GM21367 (cell line): ENCODE measurements around the gene MYPN.
"Not testable (repeated sequence)": the region's sequence is repeated elsewhere in the genome, so short reads cannot be mapped to it uniquely, and the experiment has no call there.

Experiments
- ATAC-seq: cut with Tn5 transposase; IDR thresholded peaks from one replicate; pipeline ENCODE4 v1.9.1; 2021; ENCODE audit not compliant: unreplicated experiment

The MYPN gene

DNA sequence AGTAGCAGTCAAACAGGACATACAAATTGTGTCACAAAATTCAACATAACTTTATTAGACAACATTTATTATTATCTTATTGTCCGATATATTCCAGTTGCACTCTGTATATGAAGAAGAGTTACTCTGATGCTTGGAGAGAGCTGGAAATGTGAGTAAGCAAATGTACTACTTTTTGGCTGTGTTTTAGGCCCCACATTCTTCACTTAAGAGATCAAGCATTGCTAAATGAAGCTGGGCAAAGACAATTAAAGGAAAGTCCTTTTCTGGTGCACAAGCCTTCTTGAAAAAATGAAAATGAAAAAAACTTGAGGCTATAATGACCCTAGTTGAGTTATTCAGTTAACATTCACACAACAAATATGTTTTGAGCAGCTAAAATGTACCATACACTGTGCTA is 26.1 kb downstream of the MYPN start:
- ATAC-seq: no peak

DNA sequence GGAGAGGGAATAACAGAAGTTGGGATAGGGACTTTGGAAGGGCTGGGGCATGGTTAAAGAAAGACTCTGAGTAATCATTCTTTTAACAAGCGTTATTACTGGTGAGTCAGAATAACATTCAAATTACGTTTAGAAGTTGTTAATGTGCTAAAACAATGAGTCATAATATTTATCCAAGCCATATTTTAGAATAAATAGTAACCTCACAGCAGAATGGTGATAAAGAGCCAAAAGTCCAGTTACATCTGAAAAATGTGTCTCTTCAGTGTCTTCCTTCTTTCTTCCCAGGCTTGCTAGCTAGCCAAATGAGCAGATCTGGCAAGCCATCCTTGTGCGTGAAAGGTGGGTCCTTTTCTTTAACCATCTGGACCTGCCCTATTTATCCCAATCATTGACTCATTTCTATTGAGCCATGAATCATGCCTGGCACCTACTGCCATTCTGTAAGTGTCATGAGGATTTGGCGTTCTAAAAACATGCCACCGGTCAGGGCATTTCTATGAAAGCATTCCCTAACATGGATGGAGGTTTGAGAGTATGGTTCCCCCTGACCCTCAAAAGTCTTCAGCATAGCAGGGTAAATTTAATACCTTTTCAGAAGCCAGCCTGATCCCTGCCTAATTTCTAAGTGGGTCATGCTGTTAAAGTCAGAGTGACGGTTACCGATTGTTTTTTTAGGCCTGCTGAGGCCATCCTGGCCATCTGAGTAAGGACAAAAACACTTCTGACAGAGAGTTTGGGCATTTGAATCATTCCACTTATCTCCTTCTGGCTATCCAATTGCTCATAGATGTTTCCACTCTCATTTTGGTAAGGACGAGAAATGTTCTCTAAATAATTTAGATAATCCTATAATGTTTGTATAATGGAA is 26.9 kb downstream of the MYPN start:
- ATAC-seq: no peak

DNA sequence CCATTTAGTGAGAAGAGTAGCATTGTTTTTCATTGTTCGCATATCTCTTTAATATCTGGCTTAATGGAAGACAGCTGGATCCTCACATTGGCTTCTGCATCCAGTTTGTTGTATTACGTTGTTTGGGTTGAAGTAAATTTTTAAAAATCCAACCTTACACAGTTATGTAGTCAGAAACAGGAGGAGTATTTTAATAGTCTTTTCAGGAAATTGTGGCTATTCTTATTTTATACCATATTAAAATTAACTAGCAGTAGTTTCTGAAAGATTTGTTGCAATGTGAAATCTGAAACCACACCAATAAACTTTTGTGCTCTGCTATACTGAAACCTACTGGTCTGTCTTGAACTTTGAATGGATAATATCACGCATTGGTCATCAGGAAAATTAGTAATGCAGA is 27.9 kb downstream of the MYPN start:
- ATAC-seq: no peak

DNA sequence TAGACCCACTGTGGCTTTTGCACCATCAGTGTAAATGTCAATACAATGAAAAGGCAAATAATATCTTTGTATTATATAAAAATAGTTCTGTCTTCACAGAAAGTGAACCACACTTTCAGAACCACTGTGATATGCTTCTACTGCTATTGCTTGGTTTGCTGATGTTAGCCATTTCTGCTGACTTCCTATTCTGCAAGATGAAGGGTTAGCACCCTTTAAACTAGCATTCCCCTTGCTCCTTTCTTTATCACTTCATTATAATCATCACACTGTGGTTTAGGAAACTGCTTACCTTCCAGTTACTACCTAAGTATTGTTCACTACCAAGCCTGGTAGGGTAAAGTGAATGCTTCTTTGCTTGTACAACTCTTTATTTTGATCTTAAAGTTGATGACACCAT is 29.2 kb downstream of the MYPN start:
- ATAC-seq: no peak

DNA sequence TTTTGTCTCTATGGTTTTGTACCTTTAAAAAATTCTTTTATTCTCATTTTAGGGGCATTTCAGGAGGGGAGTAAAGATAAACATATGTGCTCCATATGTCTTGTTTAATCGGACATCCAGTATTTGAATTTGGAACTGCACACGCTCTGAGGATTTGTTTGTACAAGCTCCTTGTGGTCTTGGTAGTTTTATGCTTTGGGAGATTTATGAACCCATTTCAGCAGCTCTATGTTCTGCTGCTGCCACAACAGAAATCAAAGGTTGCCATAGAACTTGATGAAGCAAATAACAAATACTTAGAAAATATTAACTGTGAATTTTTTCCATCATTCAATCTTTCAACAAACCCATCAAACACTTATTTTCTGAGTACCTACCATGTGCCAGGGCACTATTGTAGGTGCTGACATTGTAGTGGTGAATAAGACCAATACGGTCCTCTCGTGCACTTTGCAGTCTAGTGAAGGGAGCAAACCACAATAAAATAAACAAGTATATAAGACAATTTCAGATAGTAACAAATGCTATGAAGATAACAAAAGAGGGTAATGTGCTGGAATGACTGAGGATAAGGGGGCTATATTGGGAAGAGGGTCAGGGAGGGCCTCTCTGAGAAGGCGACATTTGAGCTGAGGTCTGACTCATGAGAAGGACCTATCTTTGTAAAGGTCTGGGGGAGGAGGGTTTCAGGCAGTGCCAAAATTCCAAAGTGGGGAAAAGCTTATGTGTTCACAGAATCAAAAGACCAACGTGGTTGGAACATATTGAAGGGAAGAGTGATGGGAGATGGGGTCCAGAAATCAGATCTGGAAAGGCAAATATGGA is 30.4 kb downstream of the MYPN start:
- ATAC-seq: no peak

DNA sequence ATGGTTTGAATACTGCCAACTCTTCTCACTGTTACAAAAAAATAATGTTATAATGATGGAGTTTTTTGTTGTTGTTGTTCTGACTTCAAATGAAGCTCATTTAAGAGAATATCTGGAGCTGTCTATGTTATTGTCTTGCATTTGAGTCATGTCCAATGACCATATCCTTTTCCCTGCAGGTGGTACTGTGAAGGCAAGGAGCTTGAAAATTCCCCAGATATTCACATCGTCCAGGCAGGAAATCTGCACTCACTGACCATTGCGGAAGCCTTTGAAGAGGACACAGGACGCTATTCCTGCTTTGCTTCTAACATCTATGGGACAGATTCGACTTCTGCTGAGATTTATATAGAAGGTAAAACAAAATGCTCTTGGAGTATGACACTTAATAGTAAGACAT is 33.5 kb downstream of the MYPN start:
- ATAC-seq: no peak

DNA sequence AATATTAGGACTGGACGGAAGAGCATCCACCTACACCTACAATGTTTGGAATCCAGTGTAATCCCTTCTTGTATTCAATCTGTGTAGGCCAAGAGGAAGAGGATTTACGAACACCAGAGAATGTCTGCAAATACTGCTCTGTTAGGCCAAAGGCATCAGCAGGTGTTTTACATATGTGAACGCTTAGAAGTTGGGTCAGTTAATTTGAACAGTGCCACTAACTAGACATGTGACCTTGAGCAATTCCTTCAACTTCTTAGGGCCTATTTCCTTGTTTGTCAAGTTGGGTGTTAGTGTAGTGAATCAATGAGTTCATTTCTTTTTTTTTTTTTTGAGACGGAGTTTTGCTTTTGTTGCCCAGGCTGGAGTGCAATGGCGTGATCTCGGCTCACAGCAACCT is 35.4 kb downstream of the MYPN start:
- ATAC-seq: no peak

DNA sequence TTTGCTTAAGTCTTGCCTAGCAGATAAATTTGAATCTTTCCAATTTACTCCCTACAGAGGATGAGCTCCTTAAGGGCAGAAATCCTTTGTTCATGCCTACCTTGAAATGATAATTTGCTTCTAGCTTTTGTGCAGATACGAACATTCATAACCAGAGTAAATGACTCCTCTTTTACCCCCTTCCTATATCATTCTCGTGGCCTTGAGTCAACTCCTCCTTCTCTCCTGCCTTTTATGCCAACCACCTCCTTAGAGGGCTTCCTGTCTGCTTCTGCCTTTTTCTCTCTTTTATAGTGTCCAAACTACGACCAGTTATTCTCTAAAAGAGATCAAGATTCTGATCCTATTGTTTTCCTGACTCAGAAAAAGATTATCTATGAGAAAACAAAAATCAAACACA is 36.4 kb downstream of the MYPN start:
- no peak for ATAC-seq

DNA sequence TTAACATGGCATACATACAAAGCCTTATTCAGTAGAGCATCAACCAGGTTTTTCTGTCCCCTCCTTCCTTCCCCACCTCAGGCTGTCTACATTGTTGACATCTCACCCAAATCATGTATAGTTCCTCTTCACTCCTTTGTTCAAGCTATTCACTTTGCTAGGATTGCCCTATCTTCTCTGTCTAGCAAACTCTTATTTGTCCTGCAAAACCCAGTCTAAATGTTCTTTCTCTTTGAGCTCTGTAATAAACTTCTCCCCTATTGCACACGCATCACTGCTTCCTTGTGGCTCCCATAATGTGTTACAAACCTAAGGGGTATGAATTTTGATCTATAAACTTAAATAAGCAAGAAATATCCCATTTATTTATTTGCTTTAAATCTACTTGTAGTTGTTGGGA is 36.8 kb downstream of the MYPN start:
- ATAC-seq: no peak

DNA sequence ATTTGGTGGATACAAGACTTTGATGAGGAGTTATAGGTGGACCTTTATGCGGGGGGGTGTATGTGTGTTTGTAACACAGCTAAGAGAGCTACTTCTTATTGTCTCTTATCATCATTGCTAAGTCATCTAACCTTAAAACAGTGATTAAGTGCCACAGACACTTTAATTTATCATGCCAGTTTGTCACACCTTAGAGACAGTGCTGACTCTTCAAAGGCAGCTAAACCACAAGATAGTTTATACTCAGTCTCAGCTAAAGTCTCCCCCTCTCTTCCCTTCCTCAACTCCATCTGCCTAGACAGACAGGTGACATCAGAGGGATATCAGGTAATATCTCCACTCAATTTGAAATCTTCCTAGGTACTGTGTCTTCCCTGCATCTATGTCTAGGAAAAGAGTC is 42.2 kb downstream of the MYPN start:
- no peak for ATAC-seq

DNA sequence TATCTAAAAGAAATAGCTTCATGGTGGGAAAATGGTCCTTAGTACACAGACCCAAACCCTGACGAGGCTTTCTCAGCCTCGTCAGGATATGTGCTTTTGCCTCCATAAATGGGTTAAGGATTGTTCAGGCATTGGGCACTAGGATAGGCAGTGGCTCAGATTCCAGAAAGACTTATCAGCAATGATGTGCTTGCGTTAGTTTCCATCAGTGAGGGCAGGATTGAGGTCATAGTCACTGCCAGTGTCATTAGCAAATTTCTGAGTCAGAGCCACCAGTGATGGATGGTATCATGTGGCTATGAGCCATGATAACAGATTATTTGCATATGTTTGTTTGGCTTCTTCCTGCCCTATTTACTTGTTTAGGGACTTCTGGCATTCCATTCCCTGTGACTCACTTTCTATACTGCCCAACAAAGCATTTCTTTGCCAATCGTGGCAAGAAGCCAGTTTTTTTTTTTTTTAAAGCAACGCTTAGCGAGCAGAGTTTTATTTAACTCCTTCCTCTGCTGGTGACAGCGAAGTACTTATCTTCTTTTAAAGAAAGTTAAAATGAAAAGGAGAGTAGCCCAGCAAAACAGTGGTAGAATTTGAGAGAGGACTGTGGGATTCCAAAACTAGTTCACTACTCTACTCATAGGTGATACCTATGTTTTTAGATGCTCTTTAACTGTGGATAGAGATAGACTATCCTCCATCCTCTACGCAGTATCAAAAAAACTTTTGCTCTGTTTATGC is 44.4 kb downstream of the MYPN start:
- no peak for ATAC-seq

DNA sequence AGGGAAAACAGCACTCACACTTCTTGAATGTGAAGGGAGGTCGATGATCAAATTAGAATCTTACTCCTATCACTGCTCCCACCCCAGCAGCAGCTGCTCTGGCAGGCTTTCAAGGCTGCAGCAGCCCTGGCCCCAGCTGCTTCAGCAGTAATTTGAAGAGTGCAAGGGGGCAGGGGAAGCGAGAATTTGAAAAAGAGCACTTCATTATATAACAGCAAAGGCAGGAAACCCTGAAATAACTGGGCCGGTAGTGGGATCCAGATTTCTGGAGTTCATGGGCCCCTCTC is 44.9 kb downstream of the MYPN start:
- ATAC-seq: no peak

DNA sequence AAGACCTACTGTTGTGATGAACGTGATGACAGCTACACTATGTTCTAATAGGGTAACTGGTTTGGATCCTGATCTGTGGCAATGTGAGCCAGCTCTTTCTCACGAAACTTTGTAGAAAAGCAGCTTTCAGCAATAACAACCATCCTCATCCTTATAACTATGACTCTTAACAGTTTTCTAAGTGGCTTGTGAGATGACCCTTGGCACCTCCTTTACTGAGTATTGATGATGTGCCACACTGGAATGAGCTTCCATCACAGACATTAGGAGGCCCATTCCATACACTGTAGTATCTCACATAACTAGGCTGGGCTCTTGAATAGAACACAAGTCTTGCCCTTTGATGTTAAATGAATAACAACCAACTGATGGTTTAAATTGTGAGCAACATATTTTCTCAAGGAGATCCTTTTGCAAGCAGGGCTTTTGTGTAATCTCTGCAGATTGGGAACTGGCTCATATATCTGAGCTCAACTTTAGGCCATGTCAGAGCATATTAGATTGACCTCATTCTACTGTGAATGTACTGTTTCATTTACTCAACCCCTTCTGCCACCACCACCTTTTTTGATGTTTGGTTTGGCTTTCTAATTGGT is 46.4 kb downstream of the MYPN start:
- ATAC-seq: no peak

DNA sequence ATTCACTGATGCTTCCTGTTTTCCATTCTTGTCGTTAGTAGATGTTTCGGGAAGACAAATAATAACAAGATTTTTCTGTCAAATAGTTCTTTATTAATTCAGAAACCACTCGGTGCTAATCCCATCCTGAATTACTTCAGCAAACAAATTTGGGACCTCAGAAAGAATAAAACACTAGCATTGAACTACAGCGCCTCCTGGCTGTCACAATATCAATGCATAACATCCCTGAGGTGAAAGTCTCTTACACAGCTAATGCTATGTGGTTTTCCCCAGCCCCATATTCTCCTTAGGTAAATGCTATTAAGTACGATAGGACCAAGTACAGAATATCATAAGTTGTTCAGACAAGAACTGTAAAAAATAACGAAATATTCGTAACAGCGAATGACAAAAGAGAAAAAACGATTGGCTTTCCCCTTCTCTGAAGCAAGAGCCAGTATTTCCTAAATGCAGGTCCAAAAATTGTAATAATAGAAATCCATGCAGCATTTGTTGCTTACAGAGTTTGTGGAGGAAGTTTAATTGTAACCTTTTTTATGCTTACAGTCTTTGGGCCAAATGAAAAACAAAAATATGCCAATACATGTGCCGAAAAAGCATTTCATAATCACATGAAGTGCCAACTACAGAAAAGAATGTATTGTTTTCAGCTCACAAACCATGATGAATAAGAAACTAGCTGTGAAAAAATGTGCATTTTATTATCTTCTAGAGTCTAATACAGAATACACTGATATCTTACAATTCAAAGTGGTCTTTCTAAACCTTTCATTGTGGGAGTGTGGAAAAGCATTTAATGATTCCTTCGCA is 47.3 kb downstream of the MYPN start:
- peak; percentile 60 for ATAC-seq

DNA sequence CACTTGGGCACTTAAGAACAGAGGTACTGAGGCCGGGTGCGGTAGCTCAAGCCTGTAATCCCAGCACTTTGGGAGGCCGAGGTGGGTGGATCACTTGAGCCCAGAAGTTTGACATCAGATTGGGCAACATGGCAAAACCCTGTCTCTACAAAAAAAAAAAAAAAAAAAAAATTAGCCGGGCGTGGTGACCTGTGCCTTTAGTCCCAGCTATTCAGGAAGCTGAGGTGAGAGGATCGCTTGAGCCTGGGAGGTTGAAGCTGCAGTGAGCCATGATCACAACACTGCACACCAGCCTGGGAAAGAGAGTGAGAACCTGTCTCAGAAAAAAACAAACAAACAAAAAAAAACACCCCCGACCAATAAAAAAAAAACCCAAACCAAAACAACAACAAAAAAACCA is 48.2 kb downstream of the MYPN start:
- not testable (repeated sequence) for ATAC-seq

DNA sequence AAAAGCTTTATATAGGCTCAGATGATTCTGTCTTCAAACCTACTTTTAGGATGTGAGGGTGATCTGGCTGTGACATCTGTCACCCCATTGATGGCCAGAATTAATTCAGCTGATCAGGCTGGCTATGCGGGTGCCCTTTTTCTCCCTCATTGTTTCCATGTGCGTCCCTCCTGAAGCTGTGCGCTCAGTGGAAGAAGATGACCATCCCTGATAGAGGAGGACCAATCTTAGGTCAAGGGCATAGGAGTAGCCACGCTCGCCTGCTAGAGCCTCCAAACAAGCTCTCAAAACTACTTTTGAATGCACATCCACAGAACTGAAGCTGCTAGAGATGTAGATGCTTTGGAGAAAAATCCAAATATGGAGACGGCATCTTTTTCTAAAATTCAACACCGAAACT is 48.7 kb downstream of the MYPN start:
- no peak for ATAC-seq

DNA sequence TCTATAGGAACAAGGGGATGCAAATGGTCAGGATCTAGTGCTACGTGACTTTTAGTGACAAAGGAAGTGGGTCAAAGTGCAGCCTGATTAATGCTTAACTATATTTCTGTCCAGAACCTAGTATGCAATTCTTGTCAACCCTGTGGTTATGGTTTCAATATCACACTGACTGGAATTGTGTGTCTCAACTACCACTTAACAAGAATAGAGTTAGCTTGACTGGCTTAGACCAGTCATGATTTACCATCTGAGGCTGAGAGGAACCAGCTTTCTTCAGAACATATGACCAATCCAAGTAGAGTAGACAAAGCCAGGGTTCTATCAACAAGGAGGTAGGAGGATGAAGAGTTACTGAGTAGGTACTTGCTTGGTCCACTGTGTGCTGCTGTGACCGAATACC is 54.4 kb downstream of the MYPN start:
- peak; percentile 95 for ATAC-seq

DNA sequence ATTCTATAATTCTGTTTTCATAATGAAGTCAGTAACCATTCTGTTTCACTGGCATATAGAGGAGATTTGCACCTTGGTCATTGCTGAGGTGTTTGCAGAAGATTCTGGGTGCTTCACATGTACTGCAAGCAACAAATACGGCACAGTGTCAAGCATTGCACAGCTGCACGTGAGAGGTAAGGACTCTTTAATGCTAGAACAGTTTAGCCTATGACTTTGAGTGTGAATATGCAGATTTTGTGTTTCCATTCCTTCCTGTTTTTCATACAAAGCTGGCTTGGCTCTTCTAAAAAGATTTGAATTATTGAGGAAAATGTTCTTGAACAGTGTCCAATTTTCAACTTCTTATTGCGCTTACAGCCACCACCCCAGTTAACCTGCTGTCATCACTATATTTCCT is 56.4 kb downstream of the MYPN start:
- ATAC-seq: no peak

DNA sequence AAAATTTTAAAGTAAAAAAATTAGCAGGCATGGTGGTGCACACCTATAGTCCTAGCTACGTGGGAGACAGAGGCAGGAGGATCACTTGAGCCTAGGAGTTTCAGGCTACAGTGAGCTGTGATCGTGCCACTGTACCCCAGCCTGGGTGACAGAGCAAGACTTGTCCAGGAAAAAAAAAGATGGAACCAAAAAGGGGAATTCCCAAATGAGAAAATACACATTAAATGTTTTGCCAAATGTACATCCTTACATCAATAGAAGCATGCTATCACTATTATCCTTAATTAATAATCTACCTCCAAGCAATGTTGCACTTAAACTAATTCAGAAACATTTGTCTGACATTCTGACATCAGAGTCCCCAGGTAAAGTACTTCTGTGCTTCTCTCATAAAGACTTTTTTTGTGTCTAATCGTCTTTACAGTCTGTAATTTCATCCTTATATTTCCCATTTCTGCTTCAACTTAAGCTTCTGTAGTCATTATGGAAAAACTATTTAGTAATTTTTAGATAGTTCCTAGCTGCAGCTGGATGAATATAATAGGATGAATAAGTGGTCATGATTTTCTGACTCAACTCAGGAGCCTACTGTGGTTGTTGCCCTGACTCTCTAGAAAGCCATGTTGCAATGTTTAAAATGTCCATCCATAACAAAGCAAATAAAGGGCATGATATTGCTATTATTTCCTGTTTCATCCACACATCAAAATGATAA is 57.7 kb downstream of the MYPN start:
- no peak for ATAC-seq

DNA sequence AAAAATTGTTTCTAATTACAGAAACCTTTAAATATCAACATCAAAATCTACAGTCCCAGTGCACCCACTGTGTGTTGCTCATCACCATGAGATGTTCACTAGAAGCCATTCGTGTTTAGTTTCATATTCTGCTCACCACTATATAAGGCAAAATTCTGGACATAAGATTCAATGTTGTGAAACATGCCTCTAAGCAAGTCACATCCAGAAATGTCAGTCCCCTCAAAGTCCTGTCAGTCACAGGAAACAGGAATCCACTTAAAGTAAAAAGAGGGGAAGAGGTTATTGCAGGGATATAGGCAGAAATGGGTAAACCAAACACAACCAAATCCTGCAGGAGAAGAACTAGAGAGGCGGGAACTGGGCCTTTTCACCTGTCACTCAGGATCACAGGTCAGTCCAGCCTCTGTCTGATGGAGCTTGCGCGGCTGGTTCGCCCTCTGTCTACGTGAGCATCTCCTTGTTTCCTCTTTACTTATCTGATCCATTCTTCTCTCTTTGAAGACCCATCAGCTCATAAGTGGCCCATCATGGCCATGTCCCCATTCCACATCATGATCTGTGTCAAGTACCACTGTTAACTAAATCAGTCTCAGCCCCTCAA is 58.4 kb downstream of the MYPN start:
- no peak for ATAC-seq
